ENCODE data around the gene UROC1. TPM values are rescaled to one million over a fixed set of nuclear protein-coding genes. Genes with fewer than 3 reads are reported as not detected.

Gene UROC1
- total RNA-seq, 1 experiment from 2014 or later: not detected

GRCh38 chr3:126523745-126524428, 6.3 kb upstream of the UROC1 start, which contains the start of gene CHST13:
CHST13 (plus strand) TSS chr3:126524155; CDS start chr3:126524333, 178 bp downstream.
- in situ Hi-C loops (cut with HindIII; ENCODE audit: low pct_unique_long_range_greater_than_20kb, low sequenced_read_pairs): no loop called here
- DNase-seq (ENCODE audit: low read depth): peak; percentile 46

- DNase-seq (ENCODE audit: low read depth): peak; percentile 34
- in situ Hi-C loops (cut with HindIII; ENCODE audit: low pct_unique_long_range_greater_than_20kb, low sequenced_read_pairs): no loop called here
Observed at GRCh38 chr3:126522363-126522788, 4.8 kb upstream of the UROC1 start.

- in situ Hi-C loops (cut with HindIII; ENCODE audit: low pct_unique_long_range_greater_than_20kb, low sequenced_read_pairs): no loop called here
Observed at GRCh38 chr3:126521122-126521891, 3.7 kb upstream of the UROC1 start.

GRCh38 chr3:126519506-126520455, 2.2 kb upstream of the UROC1 start:
- no peak for DNase-seq (ENCODE audit: low read depth)
- in situ Hi-C loops (cut with HindIII; ENCODE audit: low pct_unique_long_range_greater_than_20kb, low sequenced_read_pairs): no loop called here

More at GRCh38 chr3:126521122-126521891, 3.7 kb upstream of the UROC1 start:
- no peak for DNase-seq (ENCODE audit: low read depth)

GRCh38 chr3:126518779-126519177, 1.2 kb upstream of the UROC1 start:
- in situ Hi-C loops (cut with HindIII; ENCODE audit: low pct_unique_long_range_greater_than_20kb, low sequenced_read_pairs): no loop called here
- no peak for DNase-seq (ENCODE audit: low read depth)

- in situ Hi-C loops (cut with HindIII; ENCODE audit: low pct_unique_long_range_greater_than_20kb, low sequenced_read_pairs): no loop called here
Observed at GRCh38 chr3:126517986-126518778, 609 bp upstream of the UROC1 start.

GRCh38 chr3:126516936-126517290, 660 bp downstream of the UROC1 start:
- no peak for DNase-seq (ENCODE audit: low read depth)
- in situ Hi-C loops (cut with HindIII; ENCODE audit: low pct_unique_long_range_greater_than_20kb, low sequenced_read_pairs): no loop called here

More at GRCh38 chr3:126517986-126518778, 609 bp upstream of the UROC1 start:
- DNase-seq (ENCODE audit: low read depth): no peak

GRCh38 chr3:126516152-126516935, 1.2 kb downstream of the UROC1 start:
- in situ Hi-C loops (cut with HindIII; ENCODE audit: low pct_unique_long_range_greater_than_20kb, low sequenced_read_pairs): no loop called here
- DNase-seq (ENCODE audit: low read depth): no peak

- in situ Hi-C loops (cut with HindIII; ENCODE audit: low pct_unique_long_range_greater_than_20kb, low sequenced_read_pairs): no loop called here
- DNase-seq (ENCODE audit: low read depth): no peak
Observed at GRCh38 chr3:126515066-126515706, 2.4 kb downstream of the UROC1 start.

GRCh38 chr3:126514161-126514560, 3.4 kb downstream of the UROC1 start:
- in situ Hi-C loops (cut with HindIII; ENCODE audit: low pct_unique_long_range_greater_than_20kb, low sequenced_read_pairs): no loop called here
- no peak for DNase-seq (ENCODE audit: low read depth)

- in situ Hi-C loops (cut with HindIII; ENCODE audit: low pct_unique_long_range_greater_than_20kb, low sequenced_read_pairs): no loop called here
- no peak for DNase-seq (ENCODE audit: low read depth)
Observed at GRCh38 chr3:126512916-126513650, 4.5 kb downstream of the UROC1 start.

GRCh38 chr3:126512026-126512425, 5.5 kb downstream of the UROC1 start:
- no peak for DNase-seq (ENCODE audit: low read depth)

GRCh38 chr3:126511291-126511690, 6.3 kb downstream of the UROC1 start:
- in situ Hi-C loops (cut with HindIII; ENCODE audit: low pct_unique_long_range_greater_than_20kb, low sequenced_read_pairs): no loop called here
- DNase-seq (ENCODE audit: low read depth): no peak

More at GRCh38 chr3:126512026-126512425, 5.5 kb downstream of the UROC1 start:
- in situ Hi-C loops (cut with HindIII; ENCODE audit: low pct_unique_long_range_greater_than_20kb, low sequenced_read_pairs): no loop called here

GRCh38 chr3:126510308-126510910, 7.2 kb downstream of the UROC1 start:
- DNase-seq (ENCODE audit: low read depth): no peak
- in situ Hi-C loops (cut with HindIII; ENCODE audit: low pct_unique_long_range_greater_than_20kb, low sequenced_read_pairs): no loop called here

GRCh38 chr3:126509597-126510307, 7.8 kb downstream of the UROC1 start:
- in situ Hi-C loops (cut with HindIII; ENCODE audit: low pct_unique_long_range_greater_than_20kb, low sequenced_read_pairs): no loop called here
- no peak for DNase-seq (ENCODE audit: low read depth)
